GM18909 (cell line): ENCODE data around the gene MEMO1.
"Not testable (repeated sequence)": the region's sequence is repeated elsewhere in the genome, so short reads cannot be mapped to it uniquely, and the experiment has no call there.

Experiments used
- ATAC-seq: cut with Tn5 transposase; IDR thresholded peaks from one replicate; pipeline ENCODE4 v1.9.1; 2021; ENCODE audit warnings: mild to moderate bottlenecking; ENCODE audit not compliant: unreplicated experiment, poor library complexity

The MEMO1 gene

DNA sequence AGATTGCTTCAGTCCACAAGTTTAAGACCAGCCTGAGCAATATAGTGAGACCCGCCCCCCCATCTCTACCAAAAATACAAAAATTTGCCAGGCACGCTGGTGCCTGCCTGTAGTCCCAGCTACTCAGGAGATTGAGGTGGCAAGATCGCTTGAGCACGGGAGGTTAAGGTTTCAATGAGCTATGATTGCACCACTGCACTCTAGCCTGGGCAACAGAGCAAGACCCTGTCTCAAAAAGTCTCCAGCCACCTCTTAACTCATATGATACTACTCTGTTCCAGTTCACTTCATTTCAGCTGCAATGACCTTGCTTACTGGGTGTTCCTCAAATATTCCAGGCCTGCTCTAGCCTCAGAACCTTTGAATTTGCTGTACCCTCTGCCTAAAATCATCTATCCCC lies 11.4 kb downstream of the MEMO1 start:
- ATAC-seq = no peak

DNA sequence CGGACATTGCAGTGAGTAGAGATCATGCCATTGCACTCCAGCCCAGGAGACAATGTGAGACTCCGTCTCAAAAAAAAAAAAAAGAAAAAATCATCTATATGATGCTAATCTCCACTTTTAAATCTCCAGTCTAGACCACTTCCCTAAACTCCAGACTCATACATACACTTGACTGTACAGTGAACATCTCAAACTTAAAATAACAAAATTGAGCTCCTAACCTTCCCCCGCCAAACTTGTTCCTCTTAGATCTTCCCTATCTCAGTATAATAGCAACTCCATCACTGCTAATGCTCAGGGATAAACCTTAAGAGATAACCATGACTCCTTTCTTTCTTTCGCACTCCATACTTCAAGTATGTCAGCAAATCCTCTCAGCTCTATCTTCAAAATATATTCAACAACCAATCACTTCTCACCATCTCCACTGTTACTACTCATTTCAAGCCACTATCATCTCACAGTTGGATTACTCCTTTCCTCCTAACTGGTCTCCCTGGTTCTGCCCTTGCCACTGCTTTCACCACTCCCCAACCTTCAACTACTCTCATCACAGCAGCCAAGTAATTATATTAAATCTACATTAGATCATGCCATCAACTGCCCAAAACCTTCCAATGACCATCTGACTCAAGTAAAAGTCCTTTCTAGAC lies 12.0 kb downstream of the MEMO1 start:
- ATAC-seq = no peak

DNA sequence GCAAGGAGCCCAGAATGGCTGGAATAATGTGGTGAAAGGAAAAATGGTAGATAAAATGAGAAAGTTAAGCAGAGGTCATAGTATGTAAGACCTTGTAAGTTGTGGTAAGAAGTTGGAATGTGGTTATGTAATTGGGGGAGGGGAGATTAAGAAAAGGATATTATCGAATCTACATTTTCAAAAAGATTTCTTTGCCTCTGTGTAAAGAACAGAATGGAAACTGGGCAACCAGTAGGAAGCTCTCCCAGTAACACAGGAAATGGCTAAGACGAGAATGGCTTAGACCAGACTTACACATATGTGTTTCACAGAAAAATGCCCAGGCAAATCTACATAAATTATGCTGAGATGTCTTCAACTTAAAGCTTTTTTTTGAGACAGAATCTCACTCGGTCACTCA lies 13.2 kb downstream of the MEMO1 start:
- ATAC-seq = peak; percentile 45

DNA sequence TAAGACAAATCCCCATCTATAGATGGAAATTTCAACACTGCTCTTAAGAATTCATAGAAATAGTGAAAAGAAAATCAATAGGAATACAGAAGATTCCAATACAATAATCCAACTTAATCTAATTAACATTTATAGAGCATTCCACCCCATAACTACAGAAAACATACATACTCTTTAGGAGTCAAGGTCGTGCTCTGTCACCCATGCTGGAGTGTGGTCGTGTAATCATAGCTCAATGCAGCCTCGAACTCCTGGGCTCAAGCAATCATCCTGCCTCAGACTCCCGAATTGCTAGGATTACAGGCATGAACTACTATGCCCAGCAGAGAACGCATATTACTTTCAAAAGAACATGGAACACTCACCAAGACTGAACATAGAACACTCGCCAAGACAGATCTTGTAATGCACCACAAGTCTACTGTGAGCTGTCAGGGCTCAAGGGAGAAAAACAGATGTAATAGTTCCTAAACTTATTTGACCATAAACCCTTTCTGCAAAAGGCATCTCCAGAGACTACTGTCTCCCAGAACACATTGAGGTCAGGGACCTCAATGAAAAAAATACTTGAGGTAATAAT lies 14.1 kb downstream of the MEMO1 start:
- no peak for ATAC-seq

DNA sequence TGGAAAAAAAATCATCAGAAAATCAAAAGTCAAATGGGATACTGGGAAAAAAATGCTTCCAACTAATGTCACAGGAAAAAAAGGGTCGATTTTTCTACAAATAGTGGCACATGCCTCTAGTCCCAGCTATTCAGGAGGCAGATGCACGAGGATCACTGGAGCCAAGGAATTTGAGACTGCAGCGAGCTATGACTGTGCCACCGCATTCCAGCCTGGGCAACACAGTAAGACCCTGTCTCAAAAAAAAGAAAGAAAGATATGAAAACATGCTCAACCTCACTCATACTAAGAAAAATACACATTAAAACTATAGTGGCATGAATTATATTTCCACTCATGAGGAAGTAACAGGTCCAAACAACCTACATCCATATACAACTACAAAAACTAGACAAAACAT lies 17.9 kb downstream of the MEMO1 start:
- ATAC-seq = no peak

DNA sequence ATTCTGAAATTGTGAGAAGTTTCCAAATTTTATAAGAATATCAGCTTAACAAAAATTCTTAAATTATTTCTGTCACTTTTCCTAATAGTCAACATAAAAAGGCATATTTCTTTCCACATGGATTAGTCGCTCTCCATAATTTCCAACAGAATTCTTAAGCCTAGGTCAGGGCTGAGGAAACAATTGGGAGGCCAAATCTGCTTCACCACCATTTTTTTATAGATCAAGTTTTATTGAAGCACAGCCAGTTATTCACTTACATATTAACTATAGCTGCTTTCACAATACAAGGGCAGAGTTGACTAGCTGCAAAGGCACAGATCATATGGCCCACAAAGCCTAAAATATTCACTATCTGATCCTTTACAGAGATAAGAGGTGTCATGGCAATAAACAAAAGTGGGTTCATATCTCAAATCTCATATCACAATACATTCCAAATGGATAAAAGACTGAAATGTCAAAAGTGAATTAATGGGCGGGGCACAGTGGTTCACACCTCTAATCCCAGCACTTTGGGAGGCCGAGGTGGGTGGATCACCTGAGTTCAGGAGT lies 18.7 kb downstream of the MEMO1 start:
- no peak for ATAC-seq

DNA sequence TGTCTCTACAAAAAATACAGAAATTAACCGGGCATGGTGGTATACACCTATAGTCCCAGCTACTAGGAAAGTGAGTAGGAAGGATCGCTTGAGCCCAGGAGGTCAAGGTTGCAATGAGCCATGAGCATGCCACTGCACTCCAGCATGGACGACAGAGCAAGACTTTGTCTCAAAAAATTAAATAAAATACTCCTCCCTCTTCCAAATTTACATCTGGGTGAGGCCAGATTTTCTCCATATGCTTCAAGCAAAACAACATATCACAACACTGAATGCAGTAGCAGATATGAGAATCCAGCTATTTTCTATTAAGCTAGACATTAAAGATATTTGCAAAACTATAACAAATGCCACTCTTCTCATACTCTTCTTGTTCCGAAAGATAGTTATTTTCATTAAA lies 20.9 kb downstream of the MEMO1 start:
- ATAC-seq = no peak

DNA sequence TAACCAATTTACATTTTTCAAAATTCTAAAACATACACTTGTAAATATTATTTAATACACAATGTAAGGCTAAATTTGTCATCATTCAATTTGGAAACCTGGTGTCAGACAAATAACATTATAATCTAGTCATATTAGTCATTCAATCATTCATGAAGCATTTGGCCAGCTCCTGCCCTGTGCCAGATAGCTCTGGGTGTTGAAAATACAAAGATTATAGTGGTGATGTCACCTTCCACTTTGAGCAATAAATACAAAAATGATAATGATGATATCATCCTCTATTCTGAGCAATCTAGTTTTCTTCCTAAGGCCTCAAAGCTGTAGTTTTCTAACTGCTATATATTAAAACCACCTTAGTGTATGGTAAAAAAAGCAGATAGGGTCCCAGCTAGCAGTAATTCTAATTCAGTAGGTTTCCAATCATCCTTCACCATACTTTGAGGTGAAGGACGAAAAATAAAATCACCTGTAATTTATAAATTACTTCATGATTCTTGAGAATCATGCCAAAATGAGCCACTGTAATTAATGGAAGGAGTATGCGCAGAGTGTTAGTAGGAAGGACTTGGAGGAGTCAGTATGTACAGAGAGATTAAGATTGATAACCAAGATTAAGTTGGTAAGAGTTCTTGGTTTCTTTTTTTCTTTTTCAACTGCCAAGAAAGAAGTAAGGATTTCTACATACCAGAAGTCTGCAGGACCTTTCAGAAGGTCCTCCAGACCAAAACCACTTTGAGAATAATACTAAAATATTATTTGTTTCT lies 23.2 kb downstream of the MEMO1 start:
- no peak for ATAC-seq

DNA sequence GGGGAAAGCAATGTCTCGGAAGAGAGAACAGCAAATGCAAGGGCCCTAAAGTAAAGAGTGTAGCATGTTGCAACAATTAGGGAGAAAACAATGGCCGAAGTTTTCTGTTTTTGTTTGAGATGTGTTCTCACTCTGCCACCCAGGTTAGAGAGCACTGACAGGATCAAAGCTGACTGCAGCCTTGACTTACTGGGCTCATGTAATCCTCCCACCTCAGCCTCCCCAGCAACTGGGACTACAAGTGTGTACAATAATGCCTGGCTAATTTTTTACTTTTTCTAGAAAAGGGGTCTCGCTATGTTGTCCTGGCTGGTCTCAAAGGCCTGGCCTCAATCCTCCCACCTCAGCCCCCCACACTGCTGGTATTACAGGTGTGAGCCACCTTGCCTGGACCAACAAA lies 23.9 kb downstream of the MEMO1 start:
- no peak for ATAC-seq

DNA sequence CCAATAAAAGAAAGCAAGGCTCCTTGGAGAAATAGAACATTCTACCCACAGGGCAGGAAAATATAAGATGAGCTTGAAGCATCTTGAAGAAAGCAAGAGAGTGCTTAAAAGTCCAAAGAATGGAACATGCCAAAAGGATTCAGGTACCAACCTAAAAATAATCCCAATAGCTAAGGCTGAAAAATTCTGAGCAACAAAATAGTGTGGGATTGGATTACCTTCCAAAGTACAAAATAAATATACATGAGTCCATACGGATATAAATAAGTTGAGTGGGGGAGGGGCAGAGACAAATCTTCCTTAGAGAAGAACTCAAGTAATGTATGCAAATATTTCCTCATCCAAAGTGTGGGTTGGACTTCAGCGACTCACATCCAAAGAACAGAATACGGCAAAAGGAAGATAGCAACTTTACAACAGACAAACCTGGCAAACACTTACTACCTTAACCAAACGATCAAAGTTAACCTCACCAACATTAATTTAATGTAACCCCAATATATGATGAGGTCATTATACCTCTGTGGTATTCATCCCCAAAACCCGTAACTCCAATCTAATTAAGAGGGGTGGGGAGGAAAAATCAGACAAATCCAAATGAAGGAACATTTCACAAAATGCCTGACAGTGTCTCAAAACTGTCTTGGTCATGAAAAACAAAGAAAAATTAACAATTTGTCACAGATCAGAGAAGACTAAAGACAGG lies 26.9 kb downstream of the MEMO1 start:
- no peak for ATAC-seq

DNA sequence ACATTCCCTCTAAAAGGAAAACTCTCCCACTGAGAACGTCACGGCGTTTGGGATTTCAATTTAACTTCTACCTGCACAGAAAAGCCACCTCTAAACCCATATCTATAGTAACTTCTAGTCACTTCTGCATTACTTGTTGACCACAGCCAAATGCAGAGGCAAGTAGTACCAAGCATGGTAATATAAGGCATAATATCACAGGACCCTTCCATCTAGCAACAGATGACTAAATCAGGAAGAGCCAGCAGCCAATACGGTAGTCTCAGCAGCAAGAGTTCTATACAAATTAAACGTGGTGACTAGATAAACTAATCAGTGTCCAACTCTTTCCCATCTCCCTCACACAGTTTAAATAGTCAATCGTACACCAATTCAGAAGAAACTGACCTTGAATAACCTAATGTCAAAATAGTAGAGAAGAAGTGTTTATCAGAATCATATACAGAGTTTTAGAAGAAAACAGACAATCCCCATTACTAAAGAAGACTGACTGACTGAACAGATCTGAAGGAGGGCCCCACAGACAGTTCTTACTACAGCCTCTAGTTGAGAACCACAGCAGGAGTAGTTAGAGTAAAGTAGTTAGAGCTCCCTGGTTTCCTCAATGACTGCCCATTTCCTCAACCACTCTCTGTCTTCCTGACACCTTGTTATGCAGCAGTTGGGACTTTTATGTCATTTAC lies 30.0 kb downstream of the MEMO1 start:
- ATAC-seq = peak; percentile 99

DNA sequence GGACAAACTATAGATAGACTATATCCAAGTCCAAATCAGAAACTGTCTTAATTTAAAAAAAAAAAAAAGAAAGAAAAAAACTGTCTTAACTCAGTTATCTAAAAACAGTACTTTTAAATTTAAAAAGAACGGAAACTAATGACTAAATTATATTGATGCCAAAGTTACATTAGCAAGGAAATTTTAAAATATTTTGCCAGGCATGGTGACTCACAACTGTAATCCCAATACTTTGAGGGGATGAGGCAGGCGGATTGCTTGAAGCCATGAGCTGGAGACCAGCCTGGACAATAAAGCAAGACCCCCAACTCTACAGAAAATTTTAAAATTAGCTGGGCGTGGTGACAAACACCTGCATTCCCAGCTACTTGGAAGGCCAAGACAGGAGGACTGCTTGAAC lies 30.9 kb downstream of the MEMO1 start:
- no peak for ATAC-seq

DNA sequence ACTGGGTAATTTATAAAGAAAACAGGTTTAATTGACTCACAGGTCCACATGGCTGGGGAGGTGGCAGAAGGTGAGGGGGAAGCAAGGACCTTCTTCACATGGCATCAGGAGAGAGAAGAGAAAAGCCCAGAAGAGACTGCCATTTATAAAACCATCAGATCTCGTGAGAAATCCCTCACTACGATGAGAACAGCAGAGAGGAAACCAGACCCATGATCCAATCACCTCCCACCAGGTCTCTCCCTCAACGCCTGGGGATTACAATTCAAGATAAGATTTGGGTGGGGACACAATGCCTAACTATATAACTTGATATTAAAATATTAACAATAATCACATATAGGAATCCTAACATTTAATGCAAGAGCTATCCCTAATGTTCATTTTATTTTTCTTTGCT lies 31.8 kb downstream of the MEMO1 start:
- ATAC-seq = no peak

DNA sequence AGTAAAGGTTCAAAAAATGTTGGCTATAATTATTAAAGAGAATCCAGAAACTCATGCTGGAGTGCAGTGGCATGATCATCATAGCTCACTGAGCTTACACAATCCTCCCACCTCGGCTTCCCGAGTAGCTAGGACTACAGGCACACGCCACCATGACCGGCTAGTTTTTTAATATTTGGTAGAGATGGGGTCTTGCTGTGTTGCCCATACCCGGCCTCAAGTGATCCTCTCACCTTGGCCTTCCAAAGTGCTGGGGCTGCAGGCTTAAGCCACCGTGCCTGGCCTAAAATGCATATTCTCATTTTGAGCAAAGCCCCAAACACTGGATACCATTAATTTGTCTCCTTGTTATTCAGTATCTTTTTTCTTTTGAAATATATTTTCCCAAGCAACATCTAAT lies 32.4 kb downstream of the MEMO1 start:
- ATAC-seq = no peak

DNA sequence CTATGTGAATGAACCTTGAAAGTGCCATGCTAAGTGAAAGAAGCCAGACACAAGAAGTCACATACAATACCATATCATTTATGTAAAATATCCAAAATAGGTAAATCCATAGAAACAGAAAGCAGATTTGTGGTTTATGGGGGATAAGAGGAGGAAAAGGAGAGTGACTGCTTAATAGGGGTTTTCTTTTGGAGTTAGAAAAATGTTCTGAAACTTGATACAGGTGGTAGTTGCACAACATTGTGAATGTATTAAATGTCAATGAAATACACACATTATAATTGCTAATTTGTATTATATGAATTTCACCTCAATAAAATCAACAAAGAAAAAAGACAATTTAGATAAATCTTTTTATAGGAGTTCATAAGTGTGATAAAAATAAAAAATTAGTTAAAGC lies 37.1 kb downstream of the MEMO1 start:
- ATAC-seq = no peak

DNA sequence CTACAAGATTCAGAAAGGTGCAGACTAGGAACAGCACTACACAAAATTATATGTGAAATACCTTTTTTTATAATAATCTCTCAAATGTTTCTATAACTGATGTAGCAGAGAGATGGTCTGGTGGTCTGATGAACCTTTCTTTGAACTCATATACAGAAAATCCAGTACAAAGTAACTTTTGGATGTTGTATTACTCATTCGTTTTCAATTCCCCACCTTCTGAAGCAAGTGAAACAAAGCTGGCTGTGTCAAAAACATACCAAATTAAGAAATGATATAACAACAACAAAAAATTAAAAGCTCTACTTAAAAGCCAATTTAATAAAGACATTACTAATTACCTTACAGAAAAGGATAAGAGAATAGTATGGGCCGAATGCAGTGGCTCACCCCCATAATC lies 38.7 kb downstream of the MEMO1 start:
- ATAC-seq = no peak

DNA sequence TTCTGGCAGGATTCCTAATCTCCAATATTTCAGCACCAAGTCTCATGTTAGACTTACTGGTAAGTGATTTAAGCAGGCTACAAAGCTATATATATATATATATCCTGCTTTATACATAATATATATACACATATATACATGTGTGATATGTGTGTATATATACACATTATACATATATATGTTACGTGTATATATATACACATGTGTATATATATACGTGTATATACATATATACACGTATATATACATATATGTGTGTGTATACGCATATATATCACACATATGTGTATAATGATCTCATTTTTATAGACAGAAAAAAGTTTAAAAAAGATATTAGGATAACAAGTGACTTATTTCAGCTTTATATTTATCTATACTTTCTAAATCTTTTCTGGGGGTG lies 41.6 kb downstream of the MEMO1 start:
- no peak for ATAC-seq

DNA sequence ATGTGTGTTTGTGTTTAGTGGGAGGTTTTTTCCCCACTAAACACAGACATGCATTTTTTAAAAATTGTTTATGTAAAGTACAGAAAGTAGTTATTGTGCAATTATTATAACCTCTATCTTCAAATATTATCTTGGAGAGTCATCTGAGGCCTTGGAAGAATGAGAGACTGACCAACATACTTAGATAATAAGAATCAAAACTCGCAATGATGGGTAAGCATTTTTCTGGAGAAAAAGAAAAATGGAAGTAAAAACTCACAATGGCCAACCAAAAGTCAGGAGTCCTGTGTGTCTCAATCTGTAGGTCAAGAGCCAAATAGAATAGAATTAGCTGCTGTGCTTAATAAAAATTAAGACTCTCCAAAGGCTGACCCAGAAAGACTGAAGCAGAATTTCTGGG lies 43.0 kb downstream of the MEMO1 start:
- ATAC-seq = no peak

DNA sequence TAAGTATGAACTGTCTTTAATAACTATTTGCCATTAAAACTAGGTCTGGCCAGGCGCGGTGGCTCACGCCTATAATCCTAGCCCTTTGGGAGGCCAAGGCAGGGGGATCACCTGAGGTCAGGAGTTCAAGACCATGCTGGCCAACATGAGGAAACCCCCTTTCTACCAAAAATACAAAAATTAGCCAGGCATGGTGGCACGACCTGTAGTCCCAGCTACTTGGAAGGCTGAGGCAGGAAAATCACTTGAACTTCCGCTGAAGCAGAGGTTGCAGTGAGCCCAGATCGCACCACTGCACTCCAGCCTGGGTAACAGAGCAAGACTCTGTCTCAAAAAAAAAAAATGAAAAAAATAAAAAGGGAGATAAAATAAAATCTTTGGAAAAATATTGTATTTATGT lies 44.4 kb downstream of the MEMO1 start:
- ATAC-seq = not testable (repeated sequence)

DNA sequence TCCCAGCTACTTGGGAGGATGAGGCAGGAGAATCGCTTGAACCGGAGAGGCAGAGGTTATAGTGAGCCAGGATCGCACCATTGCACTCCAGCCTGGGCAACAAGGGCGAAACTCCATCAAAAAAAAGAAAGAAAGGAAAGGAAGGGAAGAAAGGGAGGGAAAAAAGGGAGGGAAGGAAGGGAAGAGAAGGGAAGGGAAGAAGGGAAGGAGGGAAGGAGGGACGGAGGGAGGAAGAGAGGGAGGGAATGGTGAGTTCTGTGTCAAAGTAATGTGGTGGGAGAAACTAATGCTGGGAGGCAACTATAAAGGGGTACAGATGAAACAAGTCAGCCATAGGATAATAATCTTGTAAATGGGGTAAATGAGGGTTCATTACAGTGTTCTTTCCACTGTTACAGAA lies 45.7 kb downstream of the MEMO1 start:
- no peak for ATAC-seq
